HCT116 (cell line): ENCODE data around the gene LPIN1.

Experiments
- CEBPB ChIP-seq: IDR thresholded peaks from 2 replicates; pipeline ENCODE4 v1.6.1; 2012; ENCODE audit warnings: low read depth
- EZH2 ChIP-seq: fragments of 200-600 bp; sonication (generic); IDR thresholded peaks from 2 replicates; pipeline ENCODE4 v1.6.1; 2017; ENCODE audit warnings: antibody characterized with exemption, mixed run types
- EZH2phosphoT487 ChIP-seq: fragments of 200-600 bp; IDR thresholded peaks from 2 replicates; pipeline ENCODE4 v1.6.1; 2018; ENCODE audit warnings: antibody characterized with exemption, borderline replicate concordance
- FOSL1 ChIP-seq: IDR thresholded peaks from 2 replicates; pipeline ENCODE4 v1.6.1; 2012; ENCODE audit warnings: low read depth
- JUND ChIP-seq: IDR thresholded peaks from 2 replicates; pipeline ENCODE4 v1.6.1; 2012
- MAX ChIP-seq: IDR thresholded peaks from 2 replicates; pipeline ENCODE4 v1.6.1; 2012
- POLR2A ChIP-seq: IDR thresholded peaks from 2 replicates; pipeline ENCODE4 v1.7.0; 2011; ENCODE audit warnings: borderline replicate concordance; ENCODE audit not compliant: insufficient read depth, insufficient read length; ENCODE audit errors: extremely low read depth
- POLR2AphosphoS5 ChIP-seq: IDR thresholded peaks from 2 replicates; pipeline ENCODE4 v1.6.1; 2011; ENCODE audit warnings: mild to moderate bottlenecking, low read depth, low read length, moderate library complexity
- RAD21 ChIP-seq: IDR thresholded peaks from 2 replicates; pipeline ENCODE4 v1.6.1; 2012; ENCODE audit warnings: low read depth, mild to moderate bottlenecking
- REST ChIP-seq: IDR thresholded peaks from 2 replicates; pipeline ENCODE4 v1.6.1; 2012; ENCODE audit warnings: low read depth
- SIN3A ChIP-seq: IDR thresholded peaks from 2 replicates; pipeline ENCODE4 v1.6.1; 2012; ENCODE audit warnings: low read depth
- SP1 ChIP-seq: IDR thresholded peaks from 2 replicates; pipeline ENCODE4 v1.6.1; 2012; ENCODE audit warnings: low read depth
- YY1 ChIP-seq: IDR thresholded peaks from 2 replicates; pipeline ENCODE4 v1.6.1; 2011; ENCODE audit warnings: low read length, low read depth, moderate library complexity, mild to moderate bottlenecking; ENCODE audit not compliant: insufficient replicate concordance; ENCODE audit errors: extremely low read depth
- TF ChIP-seq, protein P1 (sequence below), 3 experiments: fragments of 200-600 bp in 1 of 3; sonication (generic) in 1 of 3; IDR thresholded peaks in 2 of 3; conservative IDR thresholded peaks in 1 of 3; 2 replicates each; pipeline ENCODE4 v1.5.1; 2012 to 2017; ENCODE audit warnings: low read depth in 2 of 3, low read length in 2 of 3, antibody characterized with exemption in 1 of 3, borderline replicate concordance in 1 of 3, control low read depth in 1 of 3, mild to moderate bottlenecking in 1 of 3, mixed read lengths in 1 of 3, mixed run types in 1 of 3, moderate library complexity in 1 of 3; ENCODE audit not compliant: insufficient read depth in 1 of 3

DNA sequence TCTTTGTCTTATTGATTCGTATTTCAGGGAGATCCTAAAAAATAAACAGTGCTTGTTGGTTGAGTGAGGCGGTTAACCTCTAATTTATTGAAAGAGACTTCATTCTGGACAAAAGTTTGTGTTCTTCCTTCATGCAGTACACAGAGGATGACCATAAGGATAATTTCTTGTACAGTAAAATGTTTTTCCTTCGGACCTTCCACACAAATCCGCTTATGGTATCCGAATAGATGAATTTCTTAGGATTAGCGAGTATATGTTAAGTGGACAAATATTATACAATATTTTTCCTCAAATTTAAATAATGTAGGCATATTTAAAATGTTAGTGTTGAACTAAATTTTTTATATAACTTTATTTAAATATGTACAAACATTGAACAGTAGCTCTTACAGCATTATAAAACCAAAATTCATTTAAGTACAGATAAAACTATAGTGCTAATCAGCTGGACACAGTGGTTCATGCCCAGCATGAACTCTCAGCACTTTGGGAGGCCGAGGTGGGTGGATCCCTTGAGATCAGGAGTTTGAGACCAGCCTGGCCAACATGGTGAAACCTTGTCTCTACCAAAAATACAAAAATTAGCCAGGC, 84.4 kb downstream of the LPIN1 start:
- no peak for TF ChIP-seq POLR2AphosphoS5
- TF ChIP-seq JUND, result no peak
- TF ChIP-seq, protein P1, sequence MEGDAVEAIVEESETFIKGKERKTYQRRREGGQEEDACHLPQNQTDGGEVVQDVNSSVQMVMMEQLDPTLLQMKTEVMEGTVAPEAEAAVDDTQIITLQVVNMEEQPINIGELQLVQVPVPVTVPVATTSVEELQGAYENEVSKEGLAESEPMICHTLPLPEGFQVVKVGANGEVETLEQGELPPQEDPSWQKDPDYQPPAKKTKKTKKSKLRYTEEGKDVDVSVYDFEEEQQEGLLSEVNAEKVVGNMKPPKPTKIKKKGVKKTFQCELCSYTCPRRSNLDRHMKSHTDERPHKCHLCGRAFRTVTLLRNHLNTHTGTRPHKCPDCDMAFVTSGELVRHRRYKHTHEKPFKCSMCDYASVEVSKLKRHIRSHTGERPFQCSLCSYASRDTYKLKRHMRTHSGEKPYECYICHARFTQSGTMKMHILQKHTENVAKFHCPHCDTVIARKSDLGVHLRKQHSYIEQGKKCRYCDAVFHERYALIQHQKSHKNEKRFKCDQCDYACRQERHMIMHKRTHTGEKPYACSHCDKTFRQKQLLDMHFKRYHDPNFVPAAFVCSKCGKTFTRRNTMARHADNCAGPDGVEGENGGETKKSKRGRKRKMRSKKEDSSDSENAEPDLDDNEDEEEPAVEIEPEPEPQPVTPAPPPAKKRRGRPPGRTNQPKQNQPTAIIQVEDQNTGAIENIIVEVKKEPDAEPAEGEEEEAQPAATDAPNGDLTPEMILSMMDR (IDR thresholded peaks at IDR 0.05 in 2 of 3, conservative IDR thresholded peaks at IDR 0.05 in 1 of 3; ENCODE audit: borderline replicate concordance in 1 of 3, insufficient read depth in 1 of 3, low read depth in 2 of 3, low read length in 2 of 3), result no peak
- no peak for TF ChIP-seq EZH2
- TF ChIP-seq FOSL1, result no peak
- no peak for TF ChIP-seq POLR2A
- TF ChIP-seq YY1, result no peak
- TF ChIP-seq SIN3A, result no peak
- TF ChIP-seq REST, result no peak
- TF ChIP-seq MAX, result no peak
- no peak for TF ChIP-seq EZH2phosphoT487
- TF ChIP-seq RAD21, result no peak
- TF ChIP-seq CEBPB, result no peak
- TF ChIP-seq SP1, result no peak
